ENCODE data around the gene OR8B2.
"Not testable (repeated sequence)": the region's sequence is repeated elsewhere in the genome, so short reads cannot be mapped to it uniquely, and the experiment has no call there.

Gene OR8B2

GRCh38 chr11:124394408-124394807, 10.1 kb upstream of the OR8B2 start:
- Histone ChIP-seq H3K27ac (ENCODE audit: low read depth, low read length, severe bottlenecking) (no peak overlapping the region), H3K4me3 (ENCODE audit: extremely low read depth, insufficient read depth, low read length, poor library complexity, severe bottlenecking) (no peak overlapping the region), H3K9me3 (ENCODE audit: control insufficient read depth, low read length) (no peaks in the 10 kb centered on the region), H3K4me1 (ENCODE audit: control insufficient read depth, insufficient read depth, low read length, poor library complexity, severe bottlenecking) (peaks cover 3% of the 10 kb centered on the region), H3K36me3 (ENCODE audit: control insufficient read depth, insufficient read depth, low read length) (no peaks in the 10 kb centered on the region)
- WGBS, 2 experiments (ENCODE audit: insufficient coverage in 2 of 2) = 81 to 90% methylated on average over 2 to 3 of the region's 3 CpGs

- WGBS, 2 experiments (ENCODE audit: insufficient coverage in 2 of 2) = 100% methylated on average over 2 of the region's 6 CpGs; no CpG with 5 or more reads in 1 of the 2 experiments
- H3K27ac ChIP-seq (ENCODE audit: low read depth, low read length, severe bottlenecking); H3K36me3 ChIP-seq (ENCODE audit: control insufficient read depth, insufficient read depth, low read length); H3K9me3 ChIP-seq (ENCODE audit: control insufficient read depth, low read length); H3K4me1 ChIP-seq (ENCODE audit: control insufficient read depth, insufficient read depth, low read length, poor library complexity, severe bottlenecking); H3K4me3 ChIP-seq (ENCODE audit: extremely low read depth, insufficient read depth, low read length, poor library complexity, severe bottlenecking): not testable (repeated sequence)
Observed at GRCh38 chr11:124382857-124383256, 1.4 kb downstream of the OR8B2 start.

GRCh38 chr11:124380585-124380984, 3.7 kb downstream of the OR8B2 start:
- Histone ChIP-seq H3K9me3 (ENCODE audit: control insufficient read depth, low read length) (no peaks in the 10 kb centered on the region), H3K36me3 (ENCODE audit: control insufficient read depth, insufficient read depth, low read length) (no peaks in the 10 kb centered on the region), H3K4me1 (ENCODE audit: control insufficient read depth, insufficient read depth, low read length, poor library complexity, severe bottlenecking) (no peaks in the 10 kb centered on the region), H3K4me3 (ENCODE audit: extremely low read depth, insufficient read depth, low read length, poor library complexity, severe bottlenecking) (no peak overlapping the region), H3K27ac (ENCODE audit: low read depth, low read length, severe bottlenecking) (no peak overlapping the region)
- 94% methylated on average over 2 of the region's 2 CpGs; no CpG with 5 or more reads in 1 of the 2 experiments for WGBS, 2 experiments (ENCODE audit: insufficient coverage in 2 of 2)

- H3K4me1 ChIP-seq (ENCODE audit: control insufficient read depth, insufficient read depth, low read length, poor library complexity, severe bottlenecking) = no peaks in the 10 kb centered on the region
- no peaks in the 10 kb centered on the region for H3K36me3 ChIP-seq (ENCODE audit: control insufficient read depth, insufficient read depth, low read length)
- 74 to 78% methylated on average over 3 of the region's 3 CpGs for WGBS, 2 experiments (ENCODE audit: insufficient coverage in 2 of 2)
- peaks cover 3% of the 10 kb centered on the region for H3K9me3 ChIP-seq (ENCODE audit: control insufficient read depth, low read length)
- no peak overlapping the region for H3K27ac ChIP-seq (ENCODE audit: low read depth, low read length, severe bottlenecking)
- no peak overlapping the region for H3K4me3 ChIP-seq (ENCODE audit: extremely low read depth, insufficient read depth, low read length, poor library complexity, severe bottlenecking)
Observed at GRCh38 chr11:124376280-124376679, 8.0 kb downstream of the OR8B2 start.

- H3K36me3 ChIP-seq (ENCODE audit: control insufficient read depth, insufficient read depth, low read length) = no peaks in the 10 kb centered on the region
- WGBS, 2 experiments (ENCODE audit: insufficient coverage in 2 of 2) = 71 to 80% methylated on average over 1 to 2 of the region's 2 CpGs
- H3K27ac ChIP-seq (ENCODE audit: low read depth, low read length, severe bottlenecking) = no peak overlapping the region
- H3K4me3 ChIP-seq (ENCODE audit: extremely low read depth, insufficient read depth, low read length, poor library complexity, severe bottlenecking) = no peak overlapping the region
- no peaks in the 10 kb centered on the region for H3K4me1 ChIP-seq (ENCODE audit: control insufficient read depth, insufficient read depth, low read length, poor library complexity, severe bottlenecking)
- H3K9me3 ChIP-seq (ENCODE audit: control insufficient read depth, low read length) = no peaks in the 10 kb centered on the region
Observed at GRCh38 chr11:124359566-124359965, 24.7 kb downstream of the OR8B2 start.

GRCh38 chr11:124346311-124346955, 37.9 kb downstream of the OR8B2 start:
- Histone ChIP-seq H3K9me3 (ENCODE audit: control insufficient read depth, low read length) (no peaks in the 10 kb centered on the region), H3K4me1 (ENCODE audit: control insufficient read depth, insufficient read depth, low read length, poor library complexity, severe bottlenecking) (no peaks in the 10 kb centered on the region), H3K36me3 (ENCODE audit: control insufficient read depth, insufficient read depth, low read length) (no peaks in the 10 kb centered on the region), H3K27ac (ENCODE audit: low read depth, low read length, severe bottlenecking) (no peak overlapping the region), H3K4me3 (ENCODE audit: extremely low read depth, insufficient read depth, low read length, poor library complexity, severe bottlenecking) (no peak overlapping the region)
- WGBS, 2 experiments (ENCODE audit: insufficient coverage in 2 of 2) = 75 to 80% methylated on average over 1 of the region's 3 CpGs

- no peaks in the 10 kb centered on the region for H3K4me1 ChIP-seq (ENCODE audit: control insufficient read depth, insufficient read depth, low read length, poor library complexity, severe bottlenecking)
- H3K27ac ChIP-seq (ENCODE audit: low read depth, low read length, severe bottlenecking) = no peak overlapping the region
- no peak overlapping the region for H3K4me3 ChIP-seq (ENCODE audit: extremely low read depth, insufficient read depth, low read length, poor library complexity, severe bottlenecking)
- WGBS, 2 experiments (ENCODE audit: insufficient coverage in 2 of 2) = 91% methylated on average over 4 of the region's 5 CpGs; no CpG with 5 or more reads in 1 of the 2 experiments
- no peaks in the 10 kb centered on the region for H3K36me3 ChIP-seq (ENCODE audit: control insufficient read depth, insufficient read depth, low read length)
- H3K9me3 ChIP-seq (ENCODE audit: control insufficient read depth, low read length) = no peaks in the 10 kb centered on the region
Observed at GRCh38 chr11:124344346-124344745, 40.0 kb downstream of the OR8B2 start.

- no peak overlapping the region for H3K4me3 ChIP-seq (ENCODE audit: extremely low read depth, insufficient read depth, low read length, poor library complexity, severe bottlenecking)
- H3K4me1 ChIP-seq (ENCODE audit: control insufficient read depth, insufficient read depth, low read length, poor library complexity, severe bottlenecking) = no peaks in the 10 kb centered on the region
- H3K9me3 ChIP-seq (ENCODE audit: control insufficient read depth, low read length) = no peaks in the 10 kb centered on the region
- no peaks in the 10 kb centered on the region for H3K36me3 ChIP-seq (ENCODE audit: control insufficient read depth, insufficient read depth, low read length)
- 93 to 96% methylated on average over 2 of the region's 2 CpGs for WGBS, 2 experiments (ENCODE audit: insufficient coverage in 2 of 2)
- no peak overlapping the region for H3K27ac ChIP-seq (ENCODE audit: low read depth, low read length, severe bottlenecking)
Observed at GRCh38 chr11:124340142-124340447, 44.2 kb downstream of the OR8B2 start.

- H3K27ac ChIP-seq (ENCODE audit: low read depth, low read length, severe bottlenecking) = no peak overlapping the region
- H3K4me3 ChIP-seq (ENCODE audit: extremely low read depth, insufficient read depth, low read length, poor library complexity, severe bottlenecking) = no peak overlapping the region
- 70 to 80% methylated on average over 2 to 4 of the region's 6 CpGs for WGBS, 2 experiments (ENCODE audit: insufficient coverage in 2 of 2)
- no peaks in the 10 kb centered on the region for H3K4me1 ChIP-seq (ENCODE audit: control insufficient read depth, insufficient read depth, low read length, poor library complexity, severe bottlenecking)
- H3K36me3 ChIP-seq (ENCODE audit: control insufficient read depth, insufficient read depth, low read length) = no peaks in the 10 kb centered on the region
- H3K9me3 ChIP-seq (ENCODE audit: control insufficient read depth, low read length) = no peaks in the 10 kb centered on the region
Observed at GRCh38 chr11:124339396-124340141, 44.7 kb downstream of the OR8B2 start.

All from mesodermal cell (in vitro differentiated cells).